Measurements from ENCODE around the gene NDST1.

- TF ChIP-seq CTCF (IDR thresholded peaks at IDR 0.05; ENCODE audit: insufficient read depth, low read length) = no peak
- TF ChIP-seq POLR2AphosphoS5 (IDR thresholded peaks at IDR 0.05; ENCODE audit: low read depth) = no peak
- no peak for TF ChIP-seq REST (IDR thresholded peaks at IDR 0.05; ENCODE audit: insufficient replicate concordance, low read depth)
- no peak for TF ChIP-seq GABPA (IDR thresholded peaks at IDR 0.05; ENCODE audit: low read depth)
- no peak for TF ChIP-seq SPI1 (IDR thresholded peaks at IDR 0.05; ENCODE audit: borderline replicate concordance, low read depth)
Measured at GRCh38 chr5:150481972-150482406, 25.9 kb upstream of the NDST1 start.

All from HL-60 (cell line).